ENCODE results near the gene CAMK2G.
"Not testable (repeated sequence)": the region's sequence is repeated elsewhere in the genome, so short reads cannot be mapped to it uniquely, and the experiment has no call there.

CAMK2G gene

GRCh38 chr10:73839276-73839966, 34.9 kb downstream of the CAMK2G start:
- no peak for TF ChIP-seq CTCF (IDR thresholded peaks at IDR 0.05; ENCODE audit: insufficient read depth, low read depth, low read length, missing control alignments)
- DNase-seq (ENCODE audit: low read depth): no peak
- H3K4me3 ChIP-seq (ENCODE audit: low read length): no peak overlapping the region

- DNase-seq (ENCODE audit: low read depth): peak; percentile 71
- no peak overlapping the region for H3K4me3 ChIP-seq (ENCODE audit: low read length)
- no peak for TF ChIP-seq CTCF (IDR thresholded peaks at IDR 0.05; ENCODE audit: insufficient read depth, low read depth, low read length, missing control alignments)
Observed at GRCh38 chr10:73838827-73839226, 35.5 kb downstream of the CAMK2G start.

DNA sequence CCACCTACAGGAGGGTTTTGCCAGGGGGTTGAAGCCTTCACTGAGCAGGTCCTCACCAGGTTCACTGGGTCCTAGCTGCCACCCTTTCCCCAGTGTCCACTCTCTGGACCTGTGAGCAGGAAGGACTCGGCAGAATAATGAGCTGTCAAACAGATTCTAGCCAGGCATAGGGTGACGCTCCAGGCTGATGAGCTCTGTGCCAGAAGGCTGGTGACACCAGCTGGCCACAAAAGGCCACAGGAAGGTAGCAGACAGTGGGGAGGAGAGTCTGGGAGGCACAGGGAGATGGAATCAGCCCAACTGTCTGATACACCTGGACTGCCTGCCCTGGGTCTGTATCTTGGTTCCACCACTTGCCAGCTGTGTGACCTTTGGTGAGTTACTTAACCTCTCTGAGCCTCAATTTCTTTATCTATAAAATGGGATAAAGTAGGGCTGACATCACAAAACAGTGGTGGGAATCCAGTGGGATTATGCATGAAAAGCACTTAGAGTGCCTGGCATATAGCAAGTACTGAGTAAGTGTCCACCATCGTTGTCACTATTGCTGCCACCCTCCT, 36.3 kb downstream of the CAMK2G start:
- no peak for DNase-seq (ENCODE audit: low read depth)
- H3K4me3 ChIP-seq (ENCODE audit: low read length): no peak overlapping the region
- no peak for TF ChIP-seq CTCF (IDR thresholded peaks at IDR 0.05; ENCODE audit: insufficient read depth, low read depth, low read length, missing control alignments)

GRCh38 chr10:73837072-73837471, 37.3 kb downstream of the CAMK2G start:
- no peak overlapping the region for H3K4me3 ChIP-seq (ENCODE audit: low read length)
- no peak for TF ChIP-seq CTCF (IDR thresholded peaks at IDR 0.05; ENCODE audit: insufficient read depth, low read depth, low read length, missing control alignments)
- DNase-seq (ENCODE audit: low read depth): no peak

DNA sequence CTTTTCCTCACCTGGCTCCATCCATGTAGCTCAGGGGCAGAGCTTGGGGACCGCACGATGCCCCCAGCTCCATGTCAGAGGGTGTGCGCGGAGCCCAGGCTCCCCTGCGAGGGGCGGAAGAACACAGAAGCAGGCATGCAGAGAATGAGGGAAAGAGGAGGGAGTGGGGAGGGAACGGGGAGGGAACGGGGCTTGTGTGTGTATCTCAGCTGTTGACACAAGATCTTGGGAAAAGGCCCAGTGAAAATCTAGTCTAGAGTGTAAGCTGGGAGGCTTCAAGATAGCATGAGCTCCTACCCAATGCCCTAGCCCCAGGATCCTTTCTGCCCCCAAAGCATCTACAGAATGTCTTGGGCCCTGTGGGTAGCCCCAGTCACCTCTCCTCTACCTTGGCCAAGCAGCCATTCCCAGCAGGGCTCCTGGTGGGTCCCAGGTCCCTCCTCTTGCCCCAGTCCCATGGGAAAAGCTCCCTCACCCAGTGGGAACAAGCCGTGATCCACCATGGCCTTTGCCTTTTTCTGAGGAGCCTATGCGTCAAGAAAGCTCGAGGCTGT, 37.9 kb downstream of the CAMK2G start:
- H3K4me3 ChIP-seq (ENCODE audit: low read length): no peak overlapping the region
- no peak for TF ChIP-seq CTCF (IDR thresholded peaks at IDR 0.05; ENCODE audit: insufficient read depth, low read depth, low read length, missing control alignments)
- no peak for DNase-seq (ENCODE audit: low read depth)

GRCh38 chr10:73829090-73829489, 45.3 kb downstream of the CAMK2G start:
- not testable (repeated sequence) for DNase-seq (ENCODE audit: low read depth); H3K4me3 ChIP-seq (ENCODE audit: low read length)

DNA sequence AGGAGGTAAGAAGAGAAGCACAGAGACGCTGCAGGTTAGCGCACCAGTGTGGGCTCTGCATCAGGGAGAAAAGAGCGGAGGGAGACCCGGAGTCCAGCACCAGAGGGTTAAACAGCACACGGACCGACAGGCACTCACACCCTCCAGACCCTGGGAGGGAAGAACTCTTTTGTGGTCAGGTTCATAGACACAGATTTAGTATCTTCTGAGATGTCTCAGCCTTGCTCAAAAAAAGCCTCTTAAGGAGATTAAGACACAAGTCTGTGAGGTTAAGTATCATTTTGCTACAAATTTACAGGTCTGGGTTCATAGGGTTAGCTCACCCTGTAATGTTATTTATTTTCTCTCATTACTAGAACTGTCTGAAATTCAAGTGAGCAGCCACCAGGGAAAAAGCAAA, 46.2 kb downstream of the CAMK2G start:
- DNase-seq (ENCODE audit: low read depth): no peak
- no peak overlapping the region for H3K4me3 ChIP-seq (ENCODE audit: low read length)
- TF ChIP-seq CTCF (IDR thresholded peaks at IDR 0.05; ENCODE audit: insufficient read depth, low read depth, low read length, missing control alignments): no peak
